Esophagus (tissue), 2 donors: ENCODE data around the gene PPM1E. TPM values are rescaled to one million over a fixed set of nuclear protein-coding genes. Genes with fewer than 3 reads are reported as not detected.

Experiments
- H3K27ac ChIP-seq, 2 donors: one replicate each; pipeline ENCODE4 v1.5.1; 2013; ENCODE audit warnings: low read depth in 2 of 2, mild to moderate bottlenecking in 2 of 2, inconsistent platforms in 1 of 2, low read length in 1 of 2, moderate library complexity in 1 of 2
- H3K27me3 ChIP-seq, 2 donors: one replicate each; pipeline ENCODE4 v1.6.1; 2013; ENCODE audit warnings: low read length in 2 of 2, control low read depth in 1 of 2, mild to moderate bottlenecking in 1 of 2; ENCODE audit not compliant: insufficient read depth in 2 of 2, control insufficient read depth in 1 of 2
- H3K36me3 ChIP-seq, 2 donors: one replicate each; pipeline ENCODE4 v1.6.1; 2013; ENCODE audit warnings: low read length in 1 of 2; ENCODE audit not compliant: control insufficient read depth in 2 of 2, insufficient read depth in 2 of 2
- H3K4me1 ChIP-seq, 2 donors: one replicate each; pipeline ENCODE4 v1.6.1; 2013; ENCODE audit warnings: low read length in 1 of 2; ENCODE audit not compliant: control insufficient read depth in 2 of 2, insufficient read depth in 2 of 2
- H3K4me3 ChIP-seq, 2 donors: one replicate each; pipeline ENCODE4 v1.5.1; 2013; ENCODE audit warnings: low read length in 2 of 2, mild to moderate bottlenecking in 2 of 2, low read depth in 1 of 2, moderate library complexity in 1 of 2
- H3K9me3 ChIP-seq, 2 donors: one replicate each; pipeline ENCODE4 v1.6.1; 2013; ENCODE audit warnings: mild to moderate bottlenecking in 2 of 2, low read depth in 1 of 2, low read length in 1 of 2, moderate library complexity in 1 of 2; ENCODE audit not compliant: control insufficient read depth in 2 of 2, insufficient read depth in 1 of 2
- WGBS, 2 donors: extraction: QIAGEN DNeasy Blood & Tissue Kit; methylation state at CpG; one replicate each; pipeline ENCODE4 v1.1.7; 2013; 5-methylcytosine and 5-hydroxymethylcytosine counted together
- polyA plus RNA-seq, 2 donors: library from polyadenylated mRNA; stranded (reverse); fragments of 200-250 nt; gene quantifications; one replicate each; pipeline ENCODE4 v1.2.3, GENCODE V29; 2013
- donor health status: healthy with polysubstance abuse.
- donor health status: Bipolar disorder and iron deficiency.

The PPM1E gene
- polyA plus RNA-seq, 2 donors = 0.02 to 0.04 TPM

DNA sequence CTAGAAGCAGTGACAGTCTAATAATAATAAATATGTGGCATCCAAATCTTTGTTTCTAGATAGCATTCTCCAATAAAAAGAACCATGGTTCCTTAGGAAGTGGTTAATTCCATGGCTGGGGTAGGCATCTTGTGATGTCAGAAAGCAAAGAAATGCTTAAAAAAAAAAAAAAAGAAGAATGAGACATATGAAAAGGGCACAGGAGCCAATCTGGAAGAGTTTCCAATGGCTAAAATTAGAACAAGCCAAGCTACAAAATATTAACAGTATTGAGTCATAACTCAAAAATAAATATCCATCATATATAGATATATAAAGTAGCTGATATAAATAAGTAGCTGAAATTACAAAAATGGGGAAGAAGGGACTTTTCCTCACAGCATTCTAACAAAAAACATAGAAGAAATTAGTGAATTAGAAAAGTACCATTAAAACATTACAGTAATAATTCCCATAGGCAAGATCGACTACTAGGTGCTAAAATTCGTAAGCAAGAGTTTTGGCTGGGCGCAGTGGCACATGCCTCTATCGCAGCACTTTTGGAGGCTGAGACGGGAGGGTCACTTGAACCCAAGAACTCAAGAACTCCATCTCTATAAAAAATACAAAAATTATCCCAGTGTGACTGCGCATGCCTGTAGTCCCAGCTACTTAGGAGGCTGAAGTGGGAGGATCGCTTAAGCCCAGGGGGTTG is 239.7 kb downstream of the PPM1E start:
- Histone ChIP-seq H3K36me3 (peaks cover 0 to 1% of the 10 kb centered on the region in 2 donors), H3K27ac (no peak overlapping the region), H3K4me3 (no peak overlapping the region), H3K27me3 (no peaks in the 10 kb centered on the region), H3K4me1 (no peaks in the 10 kb centered on the region), H3K9me3 (no peaks in the 10 kb centered on the region)
- 96 to 97% methylated on average over 7 of the region's 7 CpGs for WGBS, 2 donors

DNA sequence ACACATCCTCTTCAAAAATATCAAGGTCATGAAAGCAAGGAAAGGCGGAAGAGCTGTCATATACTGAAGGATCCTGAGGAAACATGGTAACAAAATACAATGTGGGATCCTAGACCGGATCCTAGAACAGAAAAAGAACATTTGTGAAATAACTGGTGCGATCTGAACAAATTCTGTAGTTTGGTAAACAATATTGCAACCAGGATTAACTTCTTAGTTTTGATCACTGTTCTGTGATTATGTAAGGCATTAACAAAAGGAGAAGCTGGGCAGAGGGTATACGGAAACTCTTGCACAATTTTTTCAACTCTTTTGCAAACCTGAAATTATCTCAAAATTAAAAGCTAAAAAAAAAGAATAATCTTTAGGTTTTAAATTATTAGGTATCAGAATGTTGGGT is 241.3 kb downstream of the PPM1E start:
- 83 to 87% methylated on average over 4 of the region's 4 CpGs for WGBS, 2 donors
- H3K4me1 ChIP-seq = no peaks in the 10 kb centered on the region
- no peaks in the 10 kb centered on the region for H3K9me3 ChIP-seq
- H3K36me3 ChIP-seq = no peaks in the 10 kb centered on the region
- H3K27ac ChIP-seq = no peak overlapping the region
- H3K27me3 ChIP-seq = no peaks in the 10 kb centered on the region
- H3K4me3 ChIP-seq = no peak overlapping the region

DNA sequence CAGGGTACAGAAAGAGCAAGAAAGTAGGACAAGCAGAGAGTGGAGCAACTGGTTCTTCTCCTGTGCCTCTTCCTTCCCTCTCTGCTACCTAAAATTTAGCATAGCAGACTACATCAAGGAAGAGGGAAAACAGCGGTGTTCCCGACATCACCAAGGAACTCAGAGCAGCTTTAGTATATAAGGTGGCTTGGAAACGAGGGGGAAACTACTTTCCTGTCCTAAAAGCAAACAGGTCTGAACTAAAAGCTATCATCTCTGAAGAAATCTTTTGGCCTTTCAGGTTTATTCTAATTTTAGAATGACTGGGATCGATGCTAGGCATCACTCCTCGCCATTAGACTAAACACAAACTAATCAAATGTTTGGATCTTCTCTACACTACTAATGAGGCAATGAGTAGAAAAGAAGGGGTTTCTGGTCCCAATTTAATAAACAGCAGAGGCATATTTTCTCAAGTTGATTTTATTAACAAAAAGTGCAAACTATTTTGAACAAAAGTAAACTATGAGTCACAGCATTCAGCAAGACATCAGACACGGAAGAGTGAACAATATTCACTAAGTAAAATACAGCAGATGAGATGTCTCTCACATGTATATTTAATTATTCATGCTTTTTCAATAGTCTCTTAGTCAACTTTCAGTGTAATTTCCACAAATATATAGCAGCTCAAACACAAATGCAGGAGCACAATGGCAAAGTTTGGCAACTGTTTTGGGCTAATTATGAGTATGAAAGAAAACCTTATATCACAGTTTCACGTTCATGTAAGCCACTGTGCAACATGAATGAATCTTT is 242.3 kb downstream of the PPM1E start:
- H3K9me3 ChIP-seq = no peaks in the 10 kb centered on the region
- H3K4me1 ChIP-seq = no peaks in the 10 kb centered on the region
- WGBS, 2 donors = 72 to 81% methylated on average over 7 of the region's 7 CpGs
- H3K27me3 ChIP-seq = no peaks in the 10 kb centered on the region
- H3K27ac ChIP-seq = no peak overlapping the region
- H3K36me3 ChIP-seq = no peaks in the 10 kb centered on the region
- H3K4me3 ChIP-seq = no peak overlapping the region

DNA sequence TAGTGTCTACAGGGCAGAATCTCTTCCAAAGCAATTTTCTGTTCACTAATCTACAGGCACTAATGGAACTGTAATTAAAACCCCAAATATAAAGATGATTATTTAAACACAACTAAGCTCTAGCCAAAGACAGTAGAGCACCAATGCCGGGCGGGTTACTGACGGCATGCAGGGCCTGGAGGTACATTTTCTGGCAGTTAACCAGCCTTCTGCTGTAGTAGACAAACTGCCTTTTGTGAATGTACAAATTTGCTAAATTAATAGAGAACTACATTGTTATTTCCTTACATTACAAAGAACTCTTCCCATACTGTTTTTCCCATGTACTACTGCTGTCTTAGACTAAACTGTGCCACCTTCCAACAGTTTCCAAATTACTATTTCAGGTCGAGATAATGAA is 243.2 kb downstream of the PPM1E start:
- Histone ChIP-seq H3K36me3 (no peaks in the 10 kb centered on the region), H3K4me1 (no peaks in the 10 kb centered on the region)

DNA sequence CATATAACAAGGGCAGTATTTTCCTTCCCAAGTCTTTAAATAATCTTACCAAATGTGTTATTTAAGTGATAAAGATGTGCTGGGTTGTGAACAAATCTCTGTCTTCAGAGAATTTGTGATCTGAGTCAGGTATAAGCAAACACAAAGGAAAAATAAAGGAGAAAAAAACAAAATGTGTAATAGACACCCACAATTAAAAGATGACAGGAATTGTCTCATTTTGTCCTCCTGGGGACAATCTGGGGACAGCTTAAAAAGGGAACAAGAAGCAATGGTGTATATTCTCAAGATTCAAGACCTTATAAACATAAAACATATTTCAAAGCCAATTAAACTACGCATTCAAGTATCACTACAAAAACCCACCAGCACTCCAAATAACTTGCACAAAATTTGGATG is 243.8 kb downstream of the PPM1E start:
- no peaks in the 10 kb centered on the region for H3K36me3 ChIP-seq
- no peak overlapping the region for H3K4me3 ChIP-seq
- no peaks in the 10 kb centered on the region for H3K9me3 ChIP-seq
- no peak overlapping the region for H3K27ac ChIP-seq
- H3K27me3 ChIP-seq = no peaks in the 10 kb centered on the region
- 97 to 100% methylated on average over 1 of the region's 1 CpG for WGBS, 2 donors
- no peaks in the 10 kb centered on the region for H3K4me1 ChIP-seq

More for the DNA sequence above, 243.2 kb downstream of the PPM1E start:
- H3K27ac ChIP-seq = no peak overlapping the region
- H3K27me3 ChIP-seq = no peaks in the 10 kb centered on the region
- no peak overlapping the region for H3K4me3 ChIP-seq
- H3K9me3 ChIP-seq = no peaks in the 10 kb centered on the region
- WGBS, 2 donors = 62 to 65% methylated on average over 4 of the region's 4 CpGs

DNA sequence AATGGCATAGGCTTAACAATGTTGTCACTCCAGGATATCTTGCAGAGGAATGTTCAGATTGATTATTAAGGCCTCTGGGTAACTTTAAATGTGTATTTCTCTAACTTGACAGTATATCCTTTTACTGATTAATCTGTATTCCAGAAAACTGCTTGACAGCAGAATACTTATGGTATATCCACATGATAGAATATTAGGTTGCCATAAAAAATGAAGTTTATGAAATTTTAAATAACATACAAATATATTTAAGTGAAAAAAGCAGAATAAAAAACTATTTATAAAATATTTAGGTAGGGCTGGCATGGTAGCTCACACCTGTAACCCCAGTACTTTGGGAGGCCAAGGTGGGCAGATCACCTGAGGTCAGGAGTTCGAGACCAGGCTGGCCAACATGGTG is 244.4 kb downstream of the PPM1E start:
- WGBS, 2 donors = 91 to 95% methylated on average over 1 of the region's 1 CpG
- H3K4me1 ChIP-seq = no peaks in the 10 kb centered on the region
- no peaks in the 10 kb centered on the region for H3K27me3 ChIP-seq
- H3K27ac ChIP-seq = no peak overlapping the region
- H3K36me3 ChIP-seq = no peaks in the 10 kb centered on the region
- H3K9me3 ChIP-seq = no peaks in the 10 kb centered on the region
- H3K4me3 ChIP-seq = no peak overlapping the region

DNA sequence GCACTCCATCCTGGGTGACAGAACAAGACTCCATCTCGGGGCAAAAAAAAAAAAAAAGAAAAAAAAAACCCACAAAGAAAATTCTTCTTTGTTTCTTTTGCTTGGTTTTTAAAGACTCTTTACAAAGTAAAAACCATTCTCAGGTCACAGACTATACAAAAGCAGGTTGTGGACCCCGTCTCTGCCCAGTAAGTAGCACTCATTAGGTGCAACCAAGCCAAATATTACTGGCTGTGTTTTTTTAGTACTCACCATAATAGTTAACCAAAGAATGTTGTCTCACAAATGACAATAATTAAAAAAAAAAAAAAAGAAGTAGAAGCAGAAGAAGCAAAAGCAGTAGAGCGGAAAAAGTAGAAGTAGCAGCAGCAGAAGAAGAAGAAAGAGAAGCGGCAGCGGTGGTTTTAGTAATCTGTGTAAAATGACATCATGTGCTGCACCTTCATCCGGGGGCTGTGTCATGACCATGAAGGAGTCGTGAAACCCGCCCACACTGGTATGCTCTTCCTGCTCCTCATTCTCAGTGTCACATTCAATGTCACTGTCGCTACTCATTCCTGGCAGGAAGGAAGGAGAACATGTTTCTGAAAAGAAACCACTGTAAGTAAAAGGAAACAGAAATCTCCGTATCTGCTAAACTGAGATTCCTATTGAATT is 245.6 kb downstream of the PPM1E start:
- Histone ChIP-seq H3K4me3 (no peak overlapping the region), H3K36me3 (no peaks in the 10 kb centered on the region), H3K27me3 (no peaks in the 10 kb centered on the region), H3K27ac (no peak overlapping the region), H3K4me1 (no peaks in the 10 kb centered on the region), H3K9me3 (no peaks in the 10 kb centered on the region)
- WGBS, 2 donors = 68 to 70% methylated on average over 10 of the region's 10 CpGs

DNA sequence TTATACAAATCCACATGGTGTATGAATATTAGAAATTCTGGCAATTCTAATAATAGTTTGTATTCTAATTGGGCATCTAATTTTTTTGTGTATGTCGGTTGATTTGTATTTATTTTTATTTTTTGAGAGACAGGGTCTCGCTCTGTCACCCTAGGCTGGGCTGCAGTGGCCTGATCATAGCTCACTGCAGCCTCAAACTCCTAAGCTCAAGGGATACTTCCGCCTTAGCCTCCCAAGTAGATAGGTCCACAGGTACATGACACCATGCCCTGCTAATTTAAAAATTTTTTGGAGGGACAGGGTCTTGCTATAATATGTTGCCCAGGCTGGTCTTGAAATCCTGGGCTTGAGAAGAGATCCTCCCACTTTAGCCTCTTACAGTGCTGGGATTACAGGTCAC is 246.5 kb downstream of the PPM1E start:
- H3K27me3 ChIP-seq = no peaks in the 10 kb centered on the region
- H3K9me3 ChIP-seq = no peaks in the 10 kb centered on the region
- WGBS, 2 donors = 90 to 94% methylated on average over 3 of the region's 3 CpGs
- no peaks in the 10 kb centered on the region for H3K36me3 ChIP-seq
- H3K4me3 ChIP-seq = no peak overlapping the region
- H3K27ac ChIP-seq = no peak overlapping the region
- H3K4me1 ChIP-seq = no peaks in the 10 kb centered on the region

DNA sequence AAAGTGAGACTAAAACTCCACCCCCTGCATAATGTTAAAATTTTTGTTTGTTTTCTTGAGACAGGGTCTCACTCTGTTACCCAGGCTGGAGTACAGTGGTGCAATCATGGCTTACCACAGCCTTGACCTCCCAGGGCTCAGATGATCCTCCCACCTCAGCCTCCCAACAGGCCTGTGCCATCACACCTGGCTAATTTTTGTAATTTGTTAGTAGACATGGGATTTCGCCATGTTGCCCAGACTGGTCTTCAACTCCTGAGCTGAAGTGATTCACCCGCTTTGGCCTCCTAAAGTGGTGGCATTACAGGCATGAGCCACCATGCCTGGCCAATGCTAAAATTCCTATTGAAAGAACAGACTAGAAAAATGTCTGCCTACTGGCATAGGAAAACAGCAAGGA is 247.2 kb downstream of the PPM1E start:
- H3K9me3 ChIP-seq = no peaks in the 10 kb centered on the region
- H3K27ac ChIP-seq = no peak overlapping the region
- no peaks in the 10 kb centered on the region for H3K27me3 ChIP-seq
- no peak overlapping the region for H3K4me3 ChIP-seq
- 97 to 100% methylated on average over 2 of the region's 2 CpGs for whole genome bisulfite sequencing, 2 donors
- no peaks in the 10 kb centered on the region for H3K4me1 ChIP-seq
- no peaks in the 10 kb centered on the region for H3K36me3 ChIP-seq
